Activated T-cell treated with anti-CD3 and anti-CD28 coated beads, Interleukin-2, amount 50 U/mL, for 72 hours (primary cell): ENCODE results near the gene ACP2. TPM values are rescaled to one million over a fixed set of nuclear protein-coding genes. Genes with fewer than 3 reads are reported as not detected.
A peak's percentile ranks its signal among the peaks of the same experiment; 100 is the strongest.

Experiments
- ATAC-seq, 2 donors: fragments of 150-1000 bp; cut with Tn5 transposase; replicated peaks in 1 of 2; 2 replicates each; pipeline ENCODE4 v1.10.0; 2021; ENCODE audit warnings: moderate library complexity in 2 of 2, mild to moderate bottlenecking in 1 of 2
- DNase-seq, 2 donors: peaks; one replicate each; pipeline ENCODE4 v3.0.0; 2021 to 2022; ENCODE audit warnings: mixed read lengths in 1 of 2
- H3K27ac Mint-ChIP-seq: one replicate; pipeline ENCODE4 v1.8.0; 2022; ENCODE audit warnings: mild to moderate bottlenecking, moderate library complexity, mixed read lengths
- H3K27me3 Mint-ChIP-seq: one replicate; pipeline ENCODE4 v1.8.0; 2022; ENCODE audit warnings: low read depth, mixed read lengths
- H3K36me3 Mint-ChIP-seq, 2 donors: one replicate each; pipeline ENCODE4 v1.8.0; 2022; ENCODE audit warnings: mixed read lengths in 2 of 2, mild to moderate bottlenecking in 1 of 2; ENCODE audit not compliant: insufficient read depth in 2 of 2
- H3K4me1 Mint-ChIP-seq: one replicate; pipeline ENCODE4 v1.8.0; 2022; ENCODE audit warnings: low read depth, mixed read lengths
- H3K4me3 Mint-ChIP-seq, 2 donors: one replicate each; pipeline ENCODE4 v1.8.0; 2022; ENCODE audit warnings: mild to moderate bottlenecking in 2 of 2, mixed read lengths in 2 of 2, moderate library complexity in 2 of 2
- H3K9me3 Mint-ChIP-seq, 2 donors: one replicate each; pipeline ENCODE4 v1.8.0; 2022; ENCODE audit warnings: mixed read lengths in 2 of 2
- total RNA-seq, 2 donors: library from RNA; stranded (reverse); gene quantifications; one replicate each; pipeline ENCODE4 v1.2.3, GENCODE V29; 2022

The ACP2 gene, protein sequence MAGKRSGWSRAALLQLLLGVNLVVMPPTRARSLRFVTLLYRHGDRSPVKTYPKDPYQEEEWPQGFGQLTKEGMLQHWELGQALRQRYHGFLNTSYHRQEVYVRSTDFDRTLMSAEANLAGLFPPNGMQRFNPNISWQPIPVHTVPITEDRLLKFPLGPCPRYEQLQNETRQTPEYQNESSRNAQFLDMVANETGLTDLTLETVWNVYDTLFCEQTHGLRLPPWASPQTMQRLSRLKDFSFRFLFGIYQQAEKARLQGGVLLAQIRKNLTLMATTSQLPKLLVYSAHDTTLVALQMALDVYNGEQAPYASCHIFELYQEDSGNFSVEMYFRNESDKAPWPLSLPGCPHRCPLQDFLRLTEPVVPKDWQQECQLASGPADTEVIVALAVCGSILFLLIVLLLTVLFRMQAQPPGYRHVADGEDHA
- 10 to 100 TPM in 1 of 2 donors, 1 to 10 TPM in 1; 8.8 to 12.8 TPM for total RNA-seq

GRCh38 chr11:47248664-47249377, at the start of gene ACP2:
TSS of gene ACP2 (minus strand) at chr11:47248814. CDS start at chr11:47248789, 25 bp downstream.
- Mint-ChIP-seq H3K36me3 (peaks cover 0 to 6% of the 10 kb centered on the region in 2 donors), H3K4me3 (peak within 1 kb of the TSS; percentile 91 to 99), H3K27ac (peak within 1 kb of the TSS; percentile 99), H3K4me1 (peaks cover 17% of the 10 kb centered on the region), H3K27me3 (no peaks in the 10 kb centered on the region), H3K9me3 (no peaks in the 10 kb centered on the region)
- ATAC-seq (peak; percentile 89 to 94), DNase-seq (peak; percentile 88 to 89)

GRCh38 chr11:47296045-47296444, 47.4 kb upstream of the ACP2 start:
- Mint-ChIP-seq H3K27ac (no peak overlapping the region), H3K36me3 (peaks cover 8 to 51% of the 10 kb centered on the region in 2 donors), H3K9me3 (no peaks in the 10 kb centered on the region), H3K27me3 (no peaks in the 10 kb centered on the region), H3K4me1 (no peaks in the 10 kb centered on the region), H3K4me3 (no peak overlapping the region)
- DNase-seq: no peak
- ATAC-seq: no peak

GRCh38 chr11:47295385-47295784, 46.8 kb upstream of the ACP2 start:
- ATAC-seq (no peak), DNase-seq (no peak)
- Mint-ChIP-seq H3K36me3 (peaks cover 6 to 50% of the 10 kb centered on the region in 2 donors), H3K27me3 (no peaks in the 10 kb centered on the region), H3K9me3 (no peaks in the 10 kb centered on the region), H3K4me3 (no peak overlapping the region), H3K27ac (peak overlapping the region; percentile 16), H3K4me1 (no peaks in the 10 kb centered on the region)

GRCh38 chr11:47289856-47290255, 41.2 kb upstream of the ACP2 start:
- Mint-ChIP-seq H3K36me3 (peaks cover 4 to 26% of the 10 kb centered on the region in 2 donors), H3K4me1 (no peaks in the 10 kb centered on the region), H3K9me3 (no peaks in the 10 kb centered on the region), H3K27me3 (no peaks in the 10 kb centered on the region), H3K27ac (no peak overlapping the region), H3K4me3 (no peak overlapping the region)
- DNase-seq (no peak), ATAC-seq (no peak)

- H3K4me1 Mint-ChIP-seq: no peaks in the 10 kb centered on the region
- H3K4me3 Mint-ChIP-seq: no peak overlapping the region
- no peak overlapping the region for H3K27ac Mint-ChIP-seq
- no peaks in the 10 kb centered on the region for H3K9me3 Mint-ChIP-seq
- ATAC-seq (no peak), DNase-seq (no peak)
- peaks cover 10 to 32% of the 10 kb centered on the region in 2 donors for H3K36me3 Mint-ChIP-seq
- H3K27me3 Mint-ChIP-seq: no peaks in the 10 kb centered on the region
These were observed 39.5 kb upstream of the ACP2 start for GRCh38 chr11:47288066-47288465.

DNA sequence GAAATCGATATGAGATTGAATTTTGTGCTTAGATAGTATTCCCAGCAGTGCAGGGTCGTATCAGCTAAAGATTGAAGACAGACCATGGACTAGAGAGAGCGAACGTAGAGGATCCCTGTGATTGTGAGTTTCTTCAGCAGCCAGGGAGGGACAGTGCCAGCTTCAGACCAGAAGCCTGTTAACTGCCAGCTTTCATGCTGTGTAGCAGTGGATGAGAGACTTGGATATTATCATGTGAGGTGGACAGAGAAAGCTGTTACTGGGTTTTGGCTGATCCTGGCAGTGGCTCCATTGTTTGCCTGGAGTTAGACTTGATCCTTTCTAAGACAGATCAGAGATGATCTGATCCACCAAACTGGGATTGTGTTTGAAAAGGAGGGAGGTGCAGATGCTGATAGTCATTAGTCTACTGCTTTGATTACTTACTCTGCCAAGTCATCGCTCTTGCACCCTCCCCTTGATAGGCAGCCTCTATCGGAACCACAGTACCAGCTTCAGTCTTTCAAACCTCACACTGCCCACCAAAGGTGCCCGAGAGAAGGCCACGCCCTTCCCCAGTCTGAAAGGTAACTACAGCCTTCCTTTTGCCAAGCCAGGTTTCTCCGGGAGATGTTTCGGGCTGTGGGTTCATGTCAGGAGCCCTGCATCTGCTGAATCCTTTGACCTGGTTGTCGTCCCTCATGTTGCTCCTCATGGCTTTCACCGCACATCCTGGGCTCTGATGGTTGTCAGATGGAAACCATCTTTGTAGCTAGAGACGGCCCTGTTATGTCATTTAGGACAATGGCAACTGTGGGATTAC, 37.6 kb upstream of the ACP2 start:
- peaks cover 13 to 32% of the 10 kb centered on the region in 2 donors for H3K36me3 Mint-ChIP-seq
- no peak for DNase-seq
- no peaks in the 10 kb centered on the region for H3K4me1 Mint-ChIP-seq
- no peaks in the 10 kb centered on the region for H3K27me3 Mint-ChIP-seq
- H3K9me3 Mint-ChIP-seq: no peaks in the 10 kb centered on the region
- H3K27ac Mint-ChIP-seq: peak overlapping the region; percentile 39
- no peak for ATAC-seq
- H3K4me3 Mint-ChIP-seq: no peak overlapping the region

GRCh38 chr11:47284151-47284550, 35.5 kb upstream of the ACP2 start:
- Mint-ChIP-seq H3K4me3 (no peak overlapping the region), H3K27ac (peak overlapping the region; percentile 41), H3K4me1 (no peaks in the 10 kb centered on the region), H3K9me3 (no peaks in the 10 kb centered on the region), H3K36me3 (peaks cover 14 to 30% of the 10 kb centered on the region in 2 donors), H3K27me3 (no peaks in the 10 kb centered on the region)
- ATAC-seq: no peak
- no peak for DNase-seq

DNA sequence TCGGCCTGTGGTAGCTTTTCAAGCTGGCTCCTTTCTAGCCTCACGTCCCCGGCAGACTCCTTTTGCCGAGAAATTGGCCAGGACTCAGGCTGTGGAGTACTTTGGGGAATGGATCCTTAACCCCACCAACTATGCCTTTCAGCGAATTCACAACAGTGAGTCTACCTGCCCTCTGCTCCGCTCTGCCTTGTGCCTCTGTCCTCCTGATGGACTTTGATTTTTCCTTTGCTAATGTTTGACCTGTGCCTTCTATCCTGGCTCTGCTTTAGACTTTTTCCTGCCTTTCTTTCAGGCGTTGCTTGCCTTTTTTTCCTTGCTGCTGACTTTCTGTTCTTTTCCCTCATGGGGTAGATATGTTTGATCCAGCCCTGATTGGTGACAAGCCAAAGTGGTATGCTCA, 33.8 kb upstream of the ACP2 start:
- H3K4me1 Mint-ChIP-seq: no peaks in the 10 kb centered on the region
- no peak overlapping the region for H3K27ac Mint-ChIP-seq
- no peak for DNase-seq

DNA sequence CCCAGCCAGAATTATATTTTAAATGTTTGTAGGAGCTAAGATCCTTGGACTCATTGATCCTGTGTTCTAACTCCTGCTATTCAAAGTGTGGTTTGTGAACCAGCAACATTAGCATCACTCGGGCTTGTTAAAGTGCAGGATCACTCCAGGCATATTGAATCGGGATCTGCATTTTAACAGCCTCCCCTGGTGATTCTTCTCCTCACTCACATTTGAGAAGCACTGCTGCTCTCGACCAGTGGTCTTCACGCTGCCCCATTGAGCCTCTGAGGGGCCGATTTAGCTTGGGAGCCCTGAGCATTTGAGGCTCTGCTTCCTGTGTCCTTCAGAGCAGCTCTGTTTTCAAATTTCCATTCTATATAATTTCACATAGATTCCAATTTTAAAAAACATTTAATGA, 32.2 kb upstream of the ACP2 start:
- Mint-ChIP-seq H3K4me3 (no peak overlapping the region), H3K9me3 (no peaks in the 10 kb centered on the region), H3K36me3 (peaks cover 20 to 40% of the 10 kb centered on the region in 2 donors), H3K27ac (no peak overlapping the region), H3K27me3 (no peaks in the 10 kb centered on the region), H3K4me1 (no peaks in the 10 kb centered on the region)
- ATAC-seq (no peak), DNase-seq (no peak)

More for the DNA sequence above, 33.8 kb upstream of the ACP2 start:
- no peak for ATAC-seq
- H3K4me3 Mint-ChIP-seq: no peak overlapping the region
- no peaks in the 10 kb centered on the region for H3K9me3 Mint-ChIP-seq
- peaks cover 14 to 35% of the 10 kb centered on the region in 2 donors for H3K36me3 Mint-ChIP-seq
- H3K27me3 Mint-ChIP-seq: no peaks in the 10 kb centered on the region

GRCh38 chr11:47280099-47280498, 31.5 kb upstream of the ACP2 start:
- DNase-seq (no peak), ATAC-seq (no peak)
- H3K36me3 Mint-ChIP-seq: peaks cover 18 to 35% of the 10 kb centered on the region in 2 donors
- no peaks in the 10 kb centered on the region for H3K27me3 Mint-ChIP-seq
- no peak overlapping the region for H3K4me3 Mint-ChIP-seq
- no peaks in the 10 kb centered on the region for H3K9me3 Mint-ChIP-seq
- no peak overlapping the region for H3K27ac Mint-ChIP-seq
- H3K4me1 Mint-ChIP-seq: no peaks in the 10 kb centered on the region

DNA sequence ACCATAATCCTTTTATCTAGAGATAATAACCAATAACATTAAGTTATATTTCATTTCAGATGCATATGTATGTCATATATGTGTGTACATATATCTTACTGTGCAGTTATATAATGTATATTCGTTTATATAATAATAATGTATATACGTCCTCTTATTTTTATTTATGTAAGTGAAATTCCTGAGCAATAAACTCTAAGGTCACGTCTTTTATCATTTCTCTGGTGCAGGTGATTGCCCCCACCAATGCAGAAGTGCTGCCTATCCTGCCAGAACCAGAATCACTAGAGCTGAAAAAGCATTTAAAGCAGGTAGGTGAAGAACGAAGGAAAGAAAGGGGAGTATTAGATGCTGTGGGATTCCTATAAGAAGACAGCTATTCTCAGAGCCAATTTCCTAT, 30.2 kb upstream of the ACP2 start:
- H3K9me3 Mint-ChIP-seq: no peaks in the 10 kb centered on the region
- H3K27me3 Mint-ChIP-seq: no peaks in the 10 kb centered on the region
- no peak for ATAC-seq
- no peak for DNase-seq
- peaks cover 11 to 33% of the 10 kb centered on the region in 2 donors for H3K36me3 Mint-ChIP-seq
- no peak overlapping the region for H3K4me3 Mint-ChIP-seq
- no peak overlapping the region for H3K27ac Mint-ChIP-seq
- peaks cover 6% of the 10 kb centered on the region for H3K4me1 Mint-ChIP-seq

- H3K36me3 Mint-ChIP-seq: peaks cover 11 to 32% of the 10 kb centered on the region in 2 donors
- ATAC-seq (no peak), DNase-seq (no peak)
- H3K27me3 Mint-ChIP-seq: no peaks in the 10 kb centered on the region
- H3K4me1 Mint-ChIP-seq: peaks cover 9% of the 10 kb centered on the region
- H3K9me3 Mint-ChIP-seq: no peaks in the 10 kb centered on the region
- no peak overlapping the region for H3K4me3 Mint-ChIP-seq
- no peak overlapping the region for H3K27ac Mint-ChIP-seq
These were observed 29.4 kb upstream of the ACP2 start for GRCh38 chr11:47278058-47278457.

- DNase-seq (no peak), ATAC-seq (no peak)
- Mint-ChIP-seq H3K27me3 (no peaks in the 10 kb centered on the region), H3K4me3 (no peak overlapping the region), H3K9me3 (no peaks in the 10 kb centered on the region), H3K4me1 (peaks cover 20% of the 10 kb centered on the region), H3K27ac (no peak overlapping the region), H3K36me3 (peaks cover 9 to 28% of the 10 kb centered on the region in 2 donors)
These were observed 28.3 kb upstream of the ACP2 start for GRCh38 chr11:47276923-47277322.
